ENCODE results near the gene IMMP2L. TPM values are rescaled to one million over a fixed set of nuclear protein-coding genes. Genes with fewer than 3 reads are reported as not detected.
A peak's percentile ranks its signal among the peaks of the same experiment; 100 is the strongest.

The IMMP2L gene
- total RNA-seq, 1 experiment from 2014 or later: 8.6 TPM

DNA sequence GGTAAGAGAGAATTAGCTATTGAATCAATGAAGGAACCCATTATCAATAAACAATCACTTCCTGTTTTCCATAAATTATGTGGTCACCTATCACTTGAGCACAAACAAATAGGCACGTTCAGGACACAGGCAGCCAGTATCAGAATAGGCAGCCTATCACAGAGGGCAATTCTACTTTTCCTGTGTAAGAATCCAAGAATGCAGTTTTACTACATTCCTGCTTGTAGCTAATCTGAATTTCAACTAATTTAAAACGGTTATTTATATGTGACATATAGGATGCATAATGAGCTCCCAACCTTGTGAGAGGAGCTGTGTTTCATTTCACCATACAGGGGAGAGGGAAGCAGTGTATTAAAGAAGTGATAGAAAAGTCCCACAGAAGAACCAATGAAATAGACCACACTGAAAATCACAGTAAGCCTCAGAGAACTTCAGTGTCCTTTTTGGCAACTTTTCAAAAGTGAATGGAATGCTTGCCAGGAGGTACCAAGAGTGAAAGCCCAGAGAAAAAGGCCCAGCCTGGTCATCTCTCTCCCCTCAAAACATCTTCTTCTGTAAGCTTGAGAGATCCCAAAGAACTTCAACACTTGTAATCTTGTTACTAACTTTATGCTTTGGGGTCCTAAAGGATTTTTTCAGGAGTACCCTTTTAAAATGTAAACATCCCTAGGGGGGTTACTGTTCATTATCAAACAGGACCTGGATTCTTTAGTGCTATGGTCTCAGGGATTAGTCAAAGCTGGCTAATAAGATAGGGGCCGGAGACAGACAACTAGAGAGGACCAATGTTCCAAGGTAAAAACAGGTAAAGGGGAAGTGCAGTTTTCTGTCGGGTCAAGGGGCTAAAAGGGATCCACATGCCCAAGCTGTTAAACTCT lies 1.3 kb downstream of the IMMP2L start:
- peak overlapping the region; percentile 58; the same call in 1 of the 2 replicates for H2AFZ ChIP-seq (ENCODE audit: low read length)
- no peaks in the 10 kb centered on the region for H3K27me3 ChIP-seq (ENCODE audit: low read length)
- peaks cover 39% of the 10 kb centered on the region for H3K79me2 ChIP-seq (ENCODE audit: low read length)
- POLR2A ChIA-PET (ENCODE audit: unreplicated experiment): interaction anchor here (0.5 kb wide), 1 partner anchor 475 kb away, joined by 3 read pairs; no protein-coding TSS in a partner anchor
- H3K9ac ChIP-seq (ENCODE audit: low read length): peak overlapping the region; percentile 99
- TSS peak; percentile 94 for BruUV-seq (replicated peaks)
- intact Hi-C loops (cut with micrococcal nuclease): loop anchor here (1.0 to 10.0 kb wide), 4 partner anchors 44 to 466 kb away; partner anchors contain the start of gene LRRN3
- H3K36me3 ChIP-seq (ENCODE audit: low read depth, low read length): peaks cover 14% of the 10 kb centered on the region
- ATAC-seq (peak; percentile 23), DNase-seq (peak; percentile 74)
- peak overlapping the region; percentile 81 for H3K4me3 ChIP-seq (ENCODE audit: low read length)
- H3K9me3 ChIP-seq (ENCODE audit: low read length): no peaks in the 10 kb centered on the region
- H3K9me2 ChIP-seq (replicated peaks; ENCODE audit: low read length): no peaks in the 10 kb centered on the region
- TF ChIP-seq CTCF (conservative IDR thresholded peaks at IDR 0.05; ENCODE audit: low read depth, low read length) (no peak), EZH2 (IDR thresholded peaks at IDR 0.05; ENCODE audit: low read length, unreplicated experiment) (no peak), EZH2phosphoT487 (IDR thresholded peaks at IDR 0.05; ENCODE audit: borderline replicate concordance, low read length) (no peak)
- peak overlapping the region; percentile 80 for H3K4me2 ChIP-seq (ENCODE audit: low read length)
- peaks cover 42% of the 10 kb centered on the region for H3K4me1 ChIP-seq (ENCODE audit: insufficient read depth, low read length)
- CTCF ChIA-PET: no interaction called here
- no peaks in the 10 kb centered on the region for H3F3A ChIP-seq (ENCODE audit: low read length, unreplicated experiment)
- no peaks in the 10 kb centered on the region for H4K20me1 ChIP-seq (ENCODE audit: low read length)
- peak overlapping the region; percentile 84 for H3K27ac ChIP-seq (ENCODE audit: low read length)

GRCh38 chr7:111558991-111559390 lies 3.3 kb downstream of the IMMP2L start:
- Histone ChIP-seq H3K36me3 (ENCODE audit: low read depth, low read length) (peaks cover 23% of the 10 kb centered on the region), H3K9ac (ENCODE audit: low read length) (no peak overlapping the region), H3K9me2 (replicated peaks; ENCODE audit: low read length) (no peaks in the 10 kb centered on the region), H3K79me2 (ENCODE audit: low read length) (peaks cover 39% of the 10 kb centered on the region), H3K27ac (ENCODE audit: low read length) (no peak overlapping the region), H3K4me1 (ENCODE audit: insufficient read depth, low read length) (peaks cover 42% of the 10 kb centered on the region), H3F3A (ENCODE audit: low read length, unreplicated experiment) (no peaks in the 10 kb centered on the region), H3K9me3 (ENCODE audit: low read length) (no peaks in the 10 kb centered on the region), H4K20me1 (ENCODE audit: low read length) (no peaks in the 10 kb centered on the region), H3K4me3 (ENCODE audit: low read length) (0 out of 2 replicates have a peak overlapping the region, but pooled peaks have one; percentile 7), H2AFZ (ENCODE audit: low read length) (no peak overlapping the region), H3K27me3 (ENCODE audit: low read length) (no peaks in the 10 kb centered on the region), H3K4me2 (ENCODE audit: low read length) (peak overlapping the region; percentile 80; the same call in 1 of the 2 replicates)
- BruUV-seq (replicated peaks): no TSS peak
- intact Hi-C loops (cut with micrococcal nuclease): loop anchor here (5.0 kb wide), 1 partner anchor 232 kb away; no protein-coding TSS in a partner anchor
- TF ChIP-seq CTCF (conservative IDR thresholded peaks at IDR 0.05; ENCODE audit: low read depth, low read length) (no peak), EZH2 (IDR thresholded peaks at IDR 0.05; ENCODE audit: low read length, unreplicated experiment) (no peak), EZH2phosphoT487 (IDR thresholded peaks at IDR 0.05; ENCODE audit: borderline replicate concordance, low read length) (no peak)
- CTCF ChIA-PET: interaction anchor here (0.6 kb wide), 1 partner anchor 172 kb away, joined by 3 read pairs; no protein-coding TSS in a partner anchor
- ATAC-seq (no peak), DNase-seq (no peak)
- POLR2A ChIA-PET (ENCODE audit: unreplicated experiment): no interaction called here
